LNCaP clone FGC (cell line): Measurements from ENCODE around the gene PTPRD.

ENCODE experiments used
- DNase-seq: peaks from one replicate; pipeline ENCODE4 v3.0.0-alpha.2; 2011; ENCODE audit warnings: low read depth
- H3K4me3 ChIP-seq: 2 replicates; pipeline ENCODE4 v1.5.1; 2011; ENCODE audit warnings: mild to moderate bottlenecking, low read depth, low read length, control low read depth
- CTCF ChIP-seq: IDR thresholded peaks from 2 replicates; pipeline ENCODE4 v1.5.1; 2012; ENCODE audit warnings: mild to moderate bottlenecking; ENCODE audit not compliant: control insufficient read depth, insufficient read depth; ENCODE audit errors: extremely low read depth

PTPRD gene

GRCh38 chr9:8842402-8843193, 1770.2 kb downstream of the PTPRD start:
- TF ChIP-seq CTCF: no peak
- DNase-seq: no peak
- H3K4me3 ChIP-seq: no peak overlapping the region

GRCh38 chr9:8838136-8838535, 1774.7 kb downstream of the PTPRD start:
- no peak overlapping the region for H3K4me3 ChIP-seq
- no peak for TF ChIP-seq CTCF
- no peak for DNase-seq

DNA sequence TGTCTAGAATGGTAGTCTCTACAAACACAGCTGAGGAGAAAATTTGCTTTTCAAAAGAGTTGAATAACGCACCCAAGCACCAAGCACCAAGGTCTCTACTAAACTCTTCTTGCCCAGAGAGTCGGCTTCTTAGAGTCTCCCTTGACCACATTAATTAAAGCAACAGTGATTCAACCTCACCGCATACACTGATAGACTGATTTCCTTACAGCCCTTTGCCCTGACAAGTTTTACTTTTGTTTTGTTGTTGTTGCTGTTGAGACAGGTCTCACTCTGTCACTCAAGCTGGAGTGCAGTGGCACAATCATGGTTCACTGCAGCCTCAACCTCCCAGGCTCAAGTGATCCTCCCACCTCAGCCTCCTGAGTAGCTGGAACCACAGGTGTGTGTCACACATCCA, 1777.5 kb downstream of the PTPRD start:
- DNase-seq: no peak
- H3K4me3 ChIP-seq: no peak overlapping the region
- TF ChIP-seq CTCF: no peak

DNA sequence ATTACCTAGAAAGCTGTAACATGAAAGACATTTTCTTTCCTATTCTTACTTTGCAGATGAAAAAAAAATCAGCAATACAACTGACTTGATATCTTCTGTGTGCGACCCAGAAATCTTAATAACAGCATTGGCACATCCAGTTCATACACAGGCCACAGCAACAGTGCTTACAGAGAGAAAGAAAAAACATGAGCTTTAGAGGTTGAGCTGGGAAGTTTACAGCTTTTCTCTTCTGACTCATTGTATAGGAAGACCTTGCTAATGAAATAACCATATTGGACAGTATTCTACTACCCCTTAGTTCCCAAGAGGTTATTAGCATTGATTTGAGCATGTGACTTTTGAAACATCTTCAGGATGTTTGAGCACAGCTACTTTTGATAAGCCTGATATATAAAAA, 1779.8 kb downstream of the PTPRD start:
- TF ChIP-seq CTCF: no peak
- H3K4me3 ChIP-seq: no peak overlapping the region
- DNase-seq: no peak

- no peak for DNase-seq
- no peak overlapping the region for H3K4me3 ChIP-seq
- no peak for TF ChIP-seq CTCF
Observed at GRCh38 chr9:8832386-8832785, 1780.4 kb downstream of the PTPRD start.

DNA sequence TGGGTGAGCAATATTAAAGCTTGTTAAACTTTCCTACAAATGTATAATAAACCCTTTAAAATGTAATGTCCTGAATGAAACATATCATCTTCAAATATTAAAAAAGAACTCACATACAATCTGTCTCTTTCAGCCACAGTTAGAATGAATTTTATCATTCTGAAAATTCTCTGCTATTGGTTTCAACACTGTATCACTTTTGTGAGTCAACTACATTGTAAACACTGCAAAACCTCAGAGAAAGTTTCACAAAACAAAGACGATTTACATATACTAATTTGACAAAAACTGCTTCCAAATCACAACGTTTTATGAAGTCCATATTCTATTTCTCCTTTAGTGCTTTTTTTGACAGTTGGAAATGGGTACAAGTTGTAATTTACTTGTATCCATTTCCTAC, 1781.2 kb downstream of the PTPRD start:
- TF ChIP-seq CTCF: no peak

GRCh38 chr9:8826281-8826680, 1786.5 kb downstream of the PTPRD start:
- no peak for TF ChIP-seq CTCF
- DNase-seq: no peak
- no peak overlapping the region for H3K4me3 ChIP-seq

More for the DNA sequence above, 1781.2 kb downstream of the PTPRD start:
- no peak for DNase-seq
- no peak overlapping the region for H3K4me3 ChIP-seq
